Progenitor cell of endocrine pancreas (in vitro differentiated cells): ENCODE measurements around the gene GNB5. TPM values are rescaled to one million over a fixed set of nuclear protein-coding genes. Genes with fewer than 3 reads are reported as not detected.

Source experiments
- DNase-seq: peaks from one replicate; pipeline ENCODE4 v3.0.0; 2021; ENCODE audit warnings: low spot score; ENCODE audit not compliant: unreplicated experiment
- H3K27ac Mint-ChIP-seq: 2 replicates; pipeline ENCODE4 v1.8.0; 2021; ENCODE audit warnings: mild to moderate bottlenecking, moderate library complexity, mixed read lengths
- H3K27me3 Mint-ChIP-seq: 2 replicates; pipeline ENCODE4 v1.8.0; 2021; ENCODE audit warnings: mixed read lengths
- H3K36me3 Mint-ChIP-seq: 2 replicates; pipeline ENCODE4 v1.8.0; 2022; ENCODE audit warnings: mixed read lengths; ENCODE audit not compliant: insufficient read depth
- H3K4me1 Mint-ChIP-seq: 2 replicates; pipeline ENCODE4 v1.8.0; 2021; ENCODE audit warnings: low read depth, mixed read lengths
- H3K4me3 Mint-ChIP-seq: 2 replicates; pipeline ENCODE4 v1.8.0; 2021; ENCODE audit warnings: low read depth, mild to moderate bottlenecking, moderate library complexity, mixed read lengths
- H3K9me3 Mint-ChIP-seq: 2 replicates; pipeline ENCODE4 v1.8.0; 2021; ENCODE audit warnings: low read depth, mixed read lengths
- total RNA-seq: library from RNA; stranded (reverse); gene quantifications from 2 replicates; pipeline ENCODE4 v1.2.1, GENCODE V29; 2021
- TF ChIP-seq, protein P1 (sequence below): fragments of 200-600 bp; sonication (generic); IDR thresholded peaks from one replicate; pipeline ENCODE4 v1.5.0; 2021; ENCODE audit warnings: antibody characterized with exemption, mild to moderate bottlenecking; ENCODE audit not compliant: unreplicated experiment

GNB5 gene
- total RNA-seq, 1 donor from 2014 or later = 56.0 TPM

DNA sequence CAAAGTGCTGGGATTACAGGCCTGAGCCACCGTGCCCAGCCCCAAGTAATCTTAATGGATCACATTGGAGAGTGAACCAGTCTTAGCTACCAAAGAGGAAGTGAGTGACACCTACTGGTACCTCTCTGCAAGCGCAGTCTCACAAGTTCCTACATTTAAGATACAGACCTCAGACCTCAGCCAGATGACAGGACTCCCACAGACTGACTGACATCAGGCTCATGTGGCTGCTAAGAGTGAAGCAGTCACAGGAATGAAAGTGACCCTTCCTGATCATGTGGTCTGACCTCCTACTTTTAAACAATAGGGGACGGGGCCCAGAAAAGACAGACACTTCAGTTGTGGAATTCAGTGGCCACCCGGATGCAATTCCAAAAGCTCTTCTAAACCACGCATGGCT is 36.3 kb upstream of the GNB5 start:
- H3K27ac Mint-ChIP-seq = no peak overlapping the region

DNA sequence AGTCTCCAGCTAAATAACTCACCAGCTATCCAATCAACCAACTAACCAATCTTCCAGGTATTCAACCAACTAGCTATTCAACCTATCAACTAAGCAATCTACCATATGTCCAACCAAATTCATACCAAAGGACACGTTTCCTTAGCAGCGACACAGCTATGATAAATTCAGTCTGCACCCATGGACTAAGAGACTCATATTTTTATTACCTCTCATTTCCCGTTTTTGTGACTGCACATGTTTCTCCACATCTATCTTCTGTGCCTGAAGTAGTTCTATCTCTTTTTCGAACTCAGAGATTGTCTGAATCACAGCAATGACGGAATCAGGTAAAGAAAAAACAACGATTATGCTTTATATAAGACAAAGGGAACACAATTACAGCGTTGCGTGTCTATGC is 34.0 kb upstream of the GNB5 start:
- H3K9me3 Mint-ChIP-seq = no peaks in the 10 kb centered on the region
- no peak overlapping the region for H3K4me3 Mint-ChIP-seq
- H3K36me3 Mint-ChIP-seq = peaks cover 25% of the 10 kb centered on the region
- no peaks in the 10 kb centered on the region for H3K27me3 Mint-ChIP-seq
- no peak overlapping the region for H3K27ac Mint-ChIP-seq
- TF ChIP-seq, protein P1, sequence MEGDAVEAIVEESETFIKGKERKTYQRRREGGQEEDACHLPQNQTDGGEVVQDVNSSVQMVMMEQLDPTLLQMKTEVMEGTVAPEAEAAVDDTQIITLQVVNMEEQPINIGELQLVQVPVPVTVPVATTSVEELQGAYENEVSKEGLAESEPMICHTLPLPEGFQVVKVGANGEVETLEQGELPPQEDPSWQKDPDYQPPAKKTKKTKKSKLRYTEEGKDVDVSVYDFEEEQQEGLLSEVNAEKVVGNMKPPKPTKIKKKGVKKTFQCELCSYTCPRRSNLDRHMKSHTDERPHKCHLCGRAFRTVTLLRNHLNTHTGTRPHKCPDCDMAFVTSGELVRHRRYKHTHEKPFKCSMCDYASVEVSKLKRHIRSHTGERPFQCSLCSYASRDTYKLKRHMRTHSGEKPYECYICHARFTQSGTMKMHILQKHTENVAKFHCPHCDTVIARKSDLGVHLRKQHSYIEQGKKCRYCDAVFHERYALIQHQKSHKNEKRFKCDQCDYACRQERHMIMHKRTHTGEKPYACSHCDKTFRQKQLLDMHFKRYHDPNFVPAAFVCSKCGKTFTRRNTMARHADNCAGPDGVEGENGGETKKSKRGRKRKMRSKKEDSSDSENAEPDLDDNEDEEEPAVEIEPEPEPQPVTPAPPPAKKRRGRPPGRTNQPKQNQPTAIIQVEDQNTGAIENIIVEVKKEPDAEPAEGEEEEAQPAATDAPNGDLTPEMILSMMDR = no peak
- no peaks in the 10 kb centered on the region for H3K4me1 Mint-ChIP-seq
- DNase-seq = no peak

More for the DNA sequence above, 36.3 kb upstream of the GNB5 start:
- Mint-ChIP-seq H3K36me3 (peaks cover 20% of the 10 kb centered on the region), H3K27me3 (no peaks in the 10 kb centered on the region), H3K4me3 (no peak overlapping the region), H3K4me1 (peaks cover 3% of the 10 kb centered on the region), H3K9me3 (no peaks in the 10 kb centered on the region)
- DNase-seq = no peak
- TF ChIP-seq, protein P1 = peak; percentile 69

DNA sequence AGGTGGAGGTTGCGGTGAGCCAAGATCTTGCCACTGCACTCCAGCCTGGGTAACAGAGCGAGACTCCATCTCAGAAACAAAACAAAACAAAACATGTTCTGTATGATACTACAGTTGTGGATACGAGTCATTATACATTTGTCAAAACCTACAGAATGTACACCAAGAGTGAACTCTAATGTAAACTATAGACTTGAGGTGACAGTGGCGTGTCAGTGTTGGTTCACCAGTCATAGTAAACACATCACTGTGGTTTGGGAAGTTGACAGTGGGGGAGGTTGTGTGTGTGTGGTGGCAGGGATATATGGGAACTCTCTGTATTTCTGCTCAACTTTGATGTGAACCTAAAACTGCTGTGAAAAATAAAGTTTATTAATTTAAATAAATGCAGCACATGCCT is 33.0 kb upstream of the GNB5 start:
- no peak overlapping the region for H3K4me3 Mint-ChIP-seq
- no peaks in the 10 kb centered on the region for H3K9me3 Mint-ChIP-seq
- no peaks in the 10 kb centered on the region for H3K4me1 Mint-ChIP-seq
- no peaks in the 10 kb centered on the region for H3K27me3 Mint-ChIP-seq
- H3K36me3 Mint-ChIP-seq = peaks cover 31% of the 10 kb centered on the region
- TF ChIP-seq, protein P1 = no peak
- no peak overlapping the region for H3K27ac Mint-ChIP-seq
- no peak for DNase-seq

DNA sequence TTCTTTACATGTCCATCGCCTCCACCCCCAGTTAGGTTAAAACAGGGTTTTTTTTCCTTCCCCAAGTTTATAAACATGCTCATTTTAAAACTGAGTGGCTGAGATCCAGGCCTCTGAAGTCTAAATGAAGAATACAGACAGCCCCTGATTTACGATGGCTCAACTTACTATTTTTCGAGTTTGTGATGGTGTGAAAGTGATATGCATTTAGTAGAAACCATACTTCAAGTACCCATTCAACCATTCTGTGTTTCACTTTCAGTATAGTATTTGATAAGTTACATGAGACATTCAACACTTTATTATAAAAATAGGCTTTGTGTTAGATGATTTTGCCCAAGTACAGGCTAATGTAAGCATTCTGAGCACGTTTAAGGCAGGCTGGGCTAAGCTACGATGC is 30.5 kb upstream of the GNB5 start:
- H3K4me3 Mint-ChIP-seq = no peak overlapping the region
- TF ChIP-seq, protein P1 = no peak
- H3K36me3 Mint-ChIP-seq = peaks cover 37% of the 10 kb centered on the region
- H3K27ac Mint-ChIP-seq = no peak overlapping the region
- H3K27me3 Mint-ChIP-seq = no peaks in the 10 kb centered on the region
- no peaks in the 10 kb centered on the region for H3K9me3 Mint-ChIP-seq
- no peak for DNase-seq
- H3K4me1 Mint-ChIP-seq = no peaks in the 10 kb centered on the region

DNA sequence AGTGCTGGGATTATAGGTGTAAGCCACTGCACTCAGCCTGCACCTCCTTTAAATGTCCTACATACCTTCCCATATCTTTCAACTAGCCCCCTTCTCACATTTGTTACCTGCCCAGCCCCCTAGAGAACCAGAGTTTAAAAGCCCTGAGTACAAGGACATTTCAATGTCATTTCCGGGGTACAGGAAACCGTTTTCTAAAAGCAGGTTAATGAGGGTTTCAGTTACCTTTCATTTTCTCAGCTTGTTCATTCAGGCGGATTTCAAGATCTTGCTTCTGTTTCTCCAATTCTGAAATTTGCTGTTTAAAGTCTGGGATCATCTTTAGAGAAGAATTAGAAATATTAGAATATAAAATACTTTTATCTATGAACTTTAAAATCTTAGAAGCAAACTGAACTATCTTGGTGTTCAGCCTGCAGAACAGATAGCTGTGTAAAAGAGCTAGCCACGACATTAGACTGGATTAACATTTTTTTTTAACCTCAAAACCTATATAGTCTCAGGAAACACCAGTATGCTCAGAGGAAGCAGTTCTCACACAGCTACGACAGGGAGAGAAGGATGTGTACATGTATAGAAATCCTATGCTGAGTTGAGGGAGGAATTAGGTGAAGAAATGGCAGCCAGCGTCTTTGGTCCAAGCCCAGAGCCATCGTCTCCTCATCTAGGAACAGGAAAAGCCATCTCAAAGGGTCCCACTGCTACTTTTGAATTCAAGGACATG is 29.9 kb upstream of the GNB5 start:
- Mint-ChIP-seq H3K27me3 (no peaks in the 10 kb centered on the region), H3K9me3 (no peaks in the 10 kb centered on the region), H3K4me1 (no peaks in the 10 kb centered on the region), H3K27ac (no peak overlapping the region), H3K4me3 (no peak overlapping the region), H3K36me3 (peaks cover 35% of the 10 kb centered on the region)
- TF ChIP-seq, protein P1 = no peak
- no peak for DNase-seq
